Measurements from ENCODE around the gene CAVIN1.
A peak's percentile ranks its signal among the peaks of the same experiment; 100 is the strongest.
"Not testable (repeated sequence)": the region's sequence is repeated elsewhere in the genome, so short reads cannot be mapped to it uniquely, and the experiment has no call there.

The CAVIN1 gene

DNA sequence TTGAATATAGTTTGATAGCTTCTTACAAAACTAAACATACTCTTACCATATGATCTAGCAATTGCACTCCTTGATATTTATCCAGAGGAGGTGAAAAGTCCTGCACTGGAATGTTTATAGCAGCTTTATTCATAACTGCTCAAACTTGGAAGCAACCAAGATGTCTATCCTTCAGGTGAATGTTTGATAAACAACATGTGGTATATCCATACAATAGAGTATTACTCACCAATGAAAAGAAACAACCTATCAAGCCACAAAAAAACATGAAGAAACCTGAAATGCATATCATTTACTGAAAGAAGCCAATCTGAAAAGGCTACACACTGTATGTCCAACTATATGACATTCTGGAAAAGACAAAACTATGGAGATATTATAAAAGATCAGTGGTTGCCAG, 50.9 kb downstream of the CAVIN1 start:
- no peak for DNase-seq

DNA sequence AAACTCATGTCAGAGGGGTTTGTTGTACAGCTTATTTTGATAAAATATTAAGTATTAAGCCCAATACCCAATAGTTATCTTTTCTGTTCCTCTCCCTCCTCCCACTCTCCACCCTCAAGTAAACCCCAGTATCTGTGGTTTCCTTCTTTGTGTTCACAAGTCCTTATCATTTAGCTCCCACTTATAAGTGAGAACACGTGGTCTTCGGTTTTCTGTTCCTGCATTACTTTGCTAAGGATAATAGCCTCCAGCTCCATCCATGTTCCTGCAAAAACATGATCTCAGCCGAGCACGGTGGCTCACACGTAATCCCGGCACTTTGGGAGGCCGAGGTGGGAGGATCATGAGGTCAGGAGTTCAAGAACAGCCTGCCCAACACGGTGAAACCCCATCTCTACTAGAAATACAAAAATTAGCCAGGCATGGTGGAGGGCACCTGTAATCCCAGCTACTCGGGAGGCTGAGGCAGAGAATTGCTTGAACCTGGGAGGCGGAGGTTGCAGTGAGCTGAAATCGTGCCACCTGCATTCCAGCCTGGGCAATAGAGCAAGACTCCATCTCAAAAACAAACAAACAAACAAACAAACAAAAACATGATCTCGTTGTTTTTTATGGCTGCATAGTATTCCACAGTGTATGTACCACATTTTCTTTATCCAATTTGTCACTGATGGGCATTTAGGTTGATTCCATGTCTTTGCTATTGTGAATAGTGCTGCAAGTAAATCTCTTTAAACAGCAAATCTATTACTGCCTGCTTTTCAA, 54.1 kb downstream of the CAVIN1 start:
- DNase-seq = not testable (repeated sequence)

DNA sequence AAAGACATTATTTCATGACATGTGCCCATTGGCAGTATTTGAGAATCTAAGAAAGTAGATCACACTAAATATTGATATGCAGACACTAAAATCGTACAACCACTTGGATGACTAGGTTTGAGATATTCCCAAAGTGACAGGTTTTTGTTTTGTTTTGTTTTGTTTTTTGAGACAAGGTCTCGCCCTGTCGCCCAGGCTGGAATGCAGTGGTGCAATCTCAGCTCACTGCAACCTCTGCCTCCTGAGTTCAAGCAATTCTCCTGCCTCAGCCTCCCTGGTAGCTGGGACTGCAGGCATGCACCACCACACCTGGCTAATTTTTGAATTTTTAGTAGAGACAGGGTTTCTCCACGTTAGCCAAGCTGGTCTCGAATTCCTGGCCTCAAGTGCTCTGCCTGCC, 54.7 kb downstream of the CAVIN1 start:
- not testable (repeated sequence) for DNase-seq

DNA sequence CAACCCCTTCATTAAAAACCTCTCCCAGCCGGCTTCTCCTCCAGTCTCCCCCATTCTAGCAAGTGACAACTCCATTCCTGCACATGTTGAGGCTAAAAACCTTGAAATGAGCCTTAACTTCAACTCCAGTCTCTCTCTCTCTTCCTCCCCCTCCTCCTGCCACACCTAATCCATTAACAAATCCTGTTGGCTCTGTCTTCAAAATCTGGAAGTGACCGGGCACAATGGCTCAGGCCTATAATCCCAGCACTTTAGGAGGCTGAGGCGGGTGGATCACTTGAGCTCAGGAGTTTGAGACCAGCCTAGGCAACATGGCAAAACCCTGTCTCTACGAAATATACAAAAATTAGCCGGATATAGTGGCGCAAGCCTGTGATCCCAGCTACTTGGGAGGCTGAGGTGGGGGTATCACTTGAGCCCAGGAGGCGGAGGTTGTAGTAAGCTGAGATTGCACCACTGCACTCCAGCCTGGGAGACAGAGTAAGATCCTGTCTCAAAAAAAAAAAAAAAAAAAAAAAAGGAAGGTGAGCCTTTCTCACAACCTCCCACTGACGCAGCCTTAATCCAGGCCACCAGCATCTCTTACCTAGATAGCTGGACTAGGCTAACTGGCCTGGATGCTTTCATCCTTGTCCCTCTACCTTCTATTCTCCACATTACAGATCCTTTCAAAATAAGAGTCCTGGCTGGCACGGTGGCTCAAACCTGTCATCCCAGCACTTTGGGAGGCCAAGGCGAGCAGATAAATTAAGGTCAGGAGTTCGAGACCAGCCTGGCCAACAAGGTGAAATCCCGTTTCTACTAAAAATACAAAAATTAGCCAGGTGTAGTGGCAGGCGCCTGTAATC, 56.7 kb downstream of the CAVIN1 start:
- DNase-seq = not testable (repeated sequence)

DNA sequence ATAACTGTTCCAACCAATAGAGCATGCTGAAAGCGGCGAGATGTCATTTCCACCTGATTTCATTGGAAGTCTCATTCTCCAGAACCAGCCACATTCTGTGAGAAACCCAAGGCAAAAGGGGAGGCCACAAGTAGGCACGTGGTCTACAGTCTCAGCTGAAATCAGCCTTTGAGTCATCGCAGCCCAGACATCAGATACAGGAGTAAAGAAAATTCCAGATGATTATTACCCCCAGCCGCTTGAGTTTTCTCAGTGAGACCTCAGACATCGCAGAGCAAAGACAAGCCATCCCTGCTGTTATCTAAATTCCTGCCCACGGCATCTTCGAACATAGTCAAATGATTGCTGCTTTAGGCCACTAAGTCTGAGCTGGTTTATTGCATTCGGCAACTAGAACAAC, 57.9 kb downstream of the CAVIN1 start:
- no peak for DNase-seq

DNA sequence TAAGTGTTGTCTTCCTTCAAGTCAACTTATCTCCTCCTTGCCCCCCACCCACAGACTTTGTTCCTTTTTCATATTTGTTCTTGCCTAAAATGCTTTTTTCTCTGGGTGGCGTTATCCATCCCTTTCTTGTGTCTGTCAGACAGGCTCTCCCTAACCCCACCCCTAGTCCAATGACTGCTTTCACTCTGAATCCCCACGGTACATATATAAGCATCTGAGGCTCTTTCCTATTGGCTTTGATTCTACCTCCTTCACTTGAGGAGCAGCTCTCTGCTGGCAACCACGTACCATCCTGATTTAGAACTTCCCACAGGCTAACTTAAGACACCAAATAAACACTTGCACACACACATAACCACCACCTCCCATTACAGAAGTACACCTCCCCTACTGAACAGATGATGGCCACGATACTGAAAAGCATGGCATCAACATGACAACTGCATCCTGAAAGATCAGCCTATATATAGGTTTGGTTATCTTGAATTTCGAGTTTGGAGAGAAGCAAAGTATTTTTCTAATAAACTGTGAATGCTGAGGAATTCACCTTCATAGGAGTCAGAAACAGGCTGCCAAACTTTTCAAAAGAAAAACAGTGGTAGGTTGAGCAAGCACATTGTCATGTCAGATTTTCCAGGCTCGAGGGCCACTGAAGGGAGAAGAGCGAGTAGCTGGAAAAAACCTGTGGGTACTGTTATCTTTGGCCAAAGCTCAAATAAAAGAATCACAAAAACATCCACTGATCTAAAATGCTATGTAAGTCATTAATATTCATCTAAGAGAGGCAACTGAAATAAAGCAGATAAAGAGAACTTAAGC, 59.1 kb downstream of the CAVIN1 start:
- no peak for DNase-seq

DNA sequence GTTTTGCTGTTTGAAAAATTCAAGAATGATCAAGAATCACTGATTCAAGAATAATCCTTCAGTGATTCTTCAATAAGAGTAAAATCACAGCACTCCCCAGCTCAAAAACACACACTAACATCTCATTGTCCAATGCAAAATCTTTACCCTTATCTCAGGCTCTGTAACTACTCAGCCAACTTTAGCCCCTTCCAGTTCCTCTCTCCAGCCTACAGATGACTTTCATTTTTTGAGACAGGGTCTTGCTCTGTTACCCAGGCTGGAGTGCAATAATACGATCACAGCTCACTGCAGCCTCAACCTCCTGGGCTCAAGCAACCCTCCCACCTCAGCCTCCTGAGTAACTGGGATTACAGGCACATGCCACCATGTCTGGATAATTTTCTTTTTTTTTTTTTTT, 59.8 kb downstream of the CAVIN1 start:
- DNase-seq = no peak

DNA sequence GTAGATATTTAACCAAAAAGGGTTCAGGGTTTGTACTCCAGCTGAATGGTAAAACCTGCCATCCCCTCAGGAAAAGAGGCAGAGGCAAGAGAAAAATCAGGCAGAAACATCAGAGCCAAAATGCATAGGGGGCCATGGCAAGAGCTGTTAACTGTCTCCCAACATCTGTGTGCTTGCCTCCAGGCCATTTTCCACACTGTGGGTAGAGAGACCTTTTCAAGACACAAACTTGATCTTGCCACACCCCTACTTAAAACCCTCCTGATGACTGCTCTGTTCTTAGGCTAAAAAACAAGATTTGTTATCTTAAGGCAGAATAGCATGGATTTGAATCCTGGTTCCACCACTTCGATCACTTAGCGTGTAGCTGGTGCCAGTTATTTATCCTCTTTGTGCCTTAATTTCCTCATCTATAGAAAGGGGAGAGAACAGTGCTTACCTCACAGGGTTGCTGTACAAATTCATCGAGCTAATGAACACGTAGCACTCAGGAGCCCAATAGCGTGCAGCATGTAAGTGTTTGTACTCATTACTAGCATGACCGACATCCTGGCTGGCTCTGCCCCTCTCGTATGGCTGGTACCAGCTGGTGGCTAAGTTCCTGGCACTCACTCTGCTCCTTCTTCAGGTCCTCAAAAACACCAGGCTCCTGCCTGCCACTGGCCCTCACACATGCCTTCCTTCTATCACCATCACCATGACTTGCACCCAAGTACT, 60.7 kb downstream of the CAVIN1 start:
- no peak for DNase-seq

DNA sequence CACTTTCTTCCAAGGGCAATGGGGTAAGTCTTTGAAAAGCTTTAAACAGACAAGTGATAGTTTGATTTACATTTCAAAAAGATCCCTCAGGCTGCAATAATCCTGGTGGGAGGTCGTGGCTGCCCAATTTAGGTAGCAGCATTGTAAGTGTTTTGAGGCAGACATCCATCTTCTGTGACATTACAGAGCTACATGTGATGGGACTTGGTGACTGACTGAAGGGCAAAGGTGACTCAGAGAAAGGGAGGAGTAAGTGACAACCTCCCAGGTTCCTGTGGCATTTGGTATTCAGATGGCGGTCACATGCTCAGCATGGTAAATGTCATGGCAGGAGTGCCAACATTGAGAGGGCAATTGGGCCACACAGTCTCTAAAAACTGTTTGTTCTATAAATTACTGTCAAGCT, 61.3 kb downstream of the CAVIN1 start:
- peak; percentile 30 for DNase-seq

DNA sequence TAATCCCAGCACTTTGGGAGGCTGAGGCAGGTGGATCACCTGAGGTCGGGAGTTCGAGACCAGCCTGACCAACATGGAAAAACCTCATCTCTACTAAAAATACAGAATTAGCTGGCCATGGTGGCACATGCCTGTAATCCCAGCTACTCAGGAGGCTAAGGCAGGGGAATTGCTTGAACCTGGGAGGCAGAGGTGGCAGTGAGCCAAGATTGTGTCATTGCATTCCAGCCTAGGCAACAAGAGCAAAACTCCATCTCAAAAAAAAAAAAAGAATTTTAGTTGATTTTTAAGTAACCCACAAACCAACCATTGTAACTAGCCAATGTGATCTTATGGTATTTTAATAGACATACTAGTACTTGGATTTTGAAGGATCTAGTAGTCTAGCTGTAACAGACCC, 62.7 kb downstream of the CAVIN1 start:
- not testable (repeated sequence) for DNase-seq

DNA sequence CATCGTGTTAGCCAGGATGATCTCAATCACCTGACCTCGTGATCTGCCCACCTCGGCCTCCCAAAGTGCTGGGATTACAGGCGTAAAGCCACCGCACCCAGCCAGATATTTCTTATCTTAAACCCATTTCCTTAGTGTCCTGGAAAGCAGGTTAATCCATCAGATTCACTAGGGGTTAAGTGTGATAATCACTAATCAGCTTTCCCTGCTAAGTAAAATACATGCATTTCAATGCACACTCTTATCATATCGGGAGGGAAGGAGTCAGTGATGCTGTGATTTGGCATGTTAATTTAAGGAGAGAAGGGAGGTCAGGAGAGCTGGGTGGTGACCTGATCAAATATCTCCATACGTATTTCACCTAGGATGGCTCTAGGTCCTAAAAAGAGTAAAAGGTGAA, 63.9 kb downstream of the CAVIN1 start:
- no peak for DNase-seq

DNA sequence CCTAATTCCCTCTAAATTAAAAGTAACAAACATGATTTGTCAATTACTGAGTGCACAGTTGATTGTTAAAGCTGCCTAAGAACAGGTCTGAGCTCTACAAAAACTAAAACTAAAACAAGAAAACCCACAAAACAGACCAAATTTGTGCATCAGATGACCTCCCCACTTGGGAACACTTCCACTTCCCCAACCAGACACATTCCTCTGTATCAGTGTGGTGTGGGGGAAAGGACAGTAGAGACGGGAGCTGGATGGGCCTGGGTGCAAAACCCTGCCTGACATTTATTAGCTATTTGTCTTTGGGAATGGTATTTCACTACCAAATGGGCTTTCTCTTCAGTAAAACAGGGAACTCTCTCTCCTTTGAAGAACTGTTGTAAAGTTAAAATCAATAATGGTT, 64.6 kb downstream of the CAVIN1 start:
- DNase-seq = no peak

DNA sequence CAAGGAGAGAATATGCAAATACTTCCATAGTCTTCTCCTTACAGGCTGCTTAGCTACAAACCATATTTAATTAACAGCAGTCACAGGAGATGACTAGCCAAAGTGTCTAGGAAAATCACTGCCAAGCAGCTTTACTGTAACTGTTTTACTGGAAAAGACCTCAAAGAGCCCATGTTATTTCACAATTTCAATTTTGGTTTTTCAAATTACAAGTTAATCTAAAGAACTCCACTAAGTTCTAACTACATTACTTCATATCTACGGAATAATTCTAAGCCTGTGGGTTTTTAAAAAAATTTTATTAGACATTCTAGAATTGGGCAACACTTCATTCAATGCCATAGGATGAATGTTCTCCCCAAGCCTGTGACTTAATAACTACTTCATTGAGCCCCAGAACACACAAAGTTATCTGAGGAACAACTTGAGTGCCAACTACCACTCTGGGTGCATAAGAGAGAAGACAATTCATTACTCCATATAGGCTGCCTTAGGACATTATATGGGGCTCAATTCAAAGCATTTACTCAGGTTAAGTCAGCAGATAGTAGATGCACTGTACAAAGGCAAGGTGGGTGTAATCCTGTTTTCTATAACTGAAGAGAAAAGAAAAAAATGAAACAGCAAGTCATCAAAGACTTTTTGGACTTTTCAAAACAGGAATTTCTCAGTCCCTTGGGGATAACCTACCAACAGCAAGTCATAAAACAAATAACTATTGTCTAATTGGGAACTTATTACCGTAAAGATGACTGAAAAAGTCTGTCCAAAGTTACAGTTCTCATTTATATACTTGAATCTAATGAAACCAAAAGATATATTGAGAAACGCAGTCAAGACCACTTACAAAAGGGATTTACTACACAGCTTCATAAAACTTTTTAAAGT, 67.9 kb downstream of the CAVIN1 start:
- no peak for DNase-seq
